ENCODE results near the gene RUNX2.

- TF ChIP-seq POLR2A (IDR thresholded peaks at IDR 0.05) (no peak), CTCF (IDR thresholded peaks at IDR 0.05) (no peak)
These were observed 118.9 kb downstream of the RUNX2 start for GRCh38 chr6:45447005-45447404.

Data from uterus (tissue), 2 donors.